Common myeloid progenitor, CD34-positive (primary cell): ENCODE data around the gene TPX2.

Source experiments
- CTCF ChIA-PET: fragments of 350-600 bp; sonication (Branson Sonifier 250); formaldehyde crosslinking; loops from one replicate; lab custom pipeline; 2021; ENCODE audit warnings: antibody characterized with exemption; lab: Charles Lee
- POLR2A ChIA-PET: fragments of 350-600 bp; sonication (Branson Sonifier 250); formaldehyde crosslinking; loops from one replicate; lab custom pipeline; 2021; ENCODE audit warnings: antibody characterized with exemption; lab: Charles Lee
- DNase-seq, 3 donors: peaks; one replicate each; pipeline versions ENCODE4 v3.0.0 to v3.0.0-alpha.2; 2013
- H3K27ac ChIP-seq, 2 experiments: 1 replicate in 1 of 2; 2 replicates in 1 of 2; pipeline ENCODE4 v1.7.0; 2013; ENCODE audit warnings: inconsistent platforms in 2 of 2, low read length in 2 of 2, mild to moderate bottlenecking in 2 of 2, low read depth in 1 of 2, moderate library complexity in 1 of 2; ENCODE audit not compliant: severe bottlenecking in 2 of 2, insufficient read depth in 1 of 2, poor library complexity in 1 of 2
- H3K27me3 ChIP-seq, 5 experiments: replicated peaks in 2 of 5; 1 replicate in 3 of 5; 2 replicates in 2 of 5; pipeline versions ENCODE4 v1.6.1 to v1.7.0; 2013; ENCODE audit warnings: low read length in 4 of 5, mild to moderate bottlenecking in 2 of 5, moderate library complexity in 2 of 5, inconsistent platforms in 1 of 5; ENCODE audit not compliant: insufficient read depth in 5 of 5, control insufficient read depth in 4 of 5
- H3K36me3 ChIP-seq, 4 experiments: 1 replicate in 2 of 4; 2 replicates in 2 of 4; pipeline versions ENCODE4 v1.6.1 to v1.7.0; 2013; ENCODE audit warnings: low read length in 3 of 4, control low read depth in 1 of 4, mild to moderate bottlenecking in 1 of 4; ENCODE audit not compliant: control insufficient read depth in 4 of 4, insufficient read depth in 4 of 4
- H3K4me1 ChIP-seq, 4 experiments: 1 replicate in 3 of 4; 2 replicates in 1 of 4; pipeline versions ENCODE4 v1.6.1 to v1.7.1; 2013; ENCODE audit warnings: low read length in 3 of 4, mild to moderate bottlenecking in 3 of 4, control low read depth in 1 of 4, inconsistent platforms in 1 of 4, moderate library complexity in 1 of 4; ENCODE audit not compliant: control insufficient read depth in 4 of 4, insufficient read depth in 4 of 4; ENCODE audit errors: control extremely low read depth in 1 of 4
- H3K4me3 ChIP-seq, 7 experiments: 1 replicate in 4 of 7; 2 replicates in 3 of 7; pipeline versions ENCODE4 v1.5.1 to v1.7.0; 2013; ENCODE audit warnings: mild to moderate bottlenecking in 7 of 7, low read length in 6 of 7, moderate library complexity in 6 of 7, inconsistent platforms in 2 of 7, low read depth in 2 of 7, control low read depth in 1 of 7; ENCODE audit not compliant: insufficient read depth in 4 of 7, control insufficient read depth in 1 of 7; ENCODE audit errors: extremely low read depth in 1 of 7
- H3K9me3 ChIP-seq, 5 experiments: 1 replicate in 4 of 5; 2 replicates in 1 of 5; pipeline versions ENCODE4 v1.6.1 to v1.7.1; 2013; ENCODE audit warnings: low read length in 4 of 5, mild to moderate bottlenecking in 2 of 5, inconsistent platforms in 1 of 5, low read depth in 1 of 5, moderate library complexity in 1 of 5; ENCODE audit not compliant: control insufficient read depth in 4 of 5, insufficient read depth in 2 of 5; ENCODE audit errors: control extremely low read depth in 1 of 5
- WGBS: methylation state at CpG from one replicate; pipeline ENCODE4 v1.1.5; 2013; ENCODE audit not compliant: insufficient coverage; 5-methylcytosine and 5-hydroxymethylcytosine counted together

The TPX2 gene

GRCh38 chr20:31707258-31707615 lies 31.9 kb upstream of the TPX2 start:
- ChIA-PET POLR2A (no interaction called here), CTCF (interaction anchor here (1.1 to 2.2 kb wide), 6 partner anchors 8 to 45 kb away, joined by 3 to 10 read pairs (median 4); partner anchors contain the start of gene BCL2L1)
- H3K4me1 ChIP-seq: peaks cover 6 to 26% (median 14%) of the 10 kb centered on the region in 4 experiments
- WGBS: 91% methylated on average over 5 of the region's 5 CpGs
- no peaks in the 10 kb centered on the region for H3K9me3 ChIP-seq
- H3K27ac ChIP-seq: peak overlapping the region in 1 of 2 experiments; percentile 12
- no peak overlapping the region for H3K4me3 ChIP-seq
- no peak for DNase-seq
- H3K27me3 ChIP-seq: no peaks in the 10 kb centered on the region
- peaks cover 9 to 63% (median 20%) of the 10 kb centered on the region in 4 experiments for H3K36me3 ChIP-seq

GRCh38 chr20:31707994-31708735 lies 30.9 kb upstream of the TPX2 start:
- no peaks in the 10 kb centered on the region for H3K27me3 ChIP-seq

GRCh38 chr20:31708736-31709534 lies 30.2 kb upstream of the TPX2 start:
- Histone ChIP-seq H3K27ac (peak overlapping the region in 1 of 2 experiments; percentile 29), H3K4me3 (no peak overlapping the region), H3K27me3 (no peaks in the 10 kb centered on the region), H3K4me1 (peaks cover 6 to 26% (median 16%) of the 10 kb centered on the region in 4 experiments), H3K36me3 (peaks cover 15 to 80% (median 30%) of the 10 kb centered on the region in 4 experiments), H3K9me3 (no peaks in the 10 kb centered on the region)
- DNase-seq: peak in 1 of 3 donors; percentile 28
- ChIA-PET POLR2A (interaction anchor here (0.6 kb wide), 1 partner anchor 98 kb away, joined by 3 read pairs; no protein-coding TSS in a partner anchor), CTCF (interaction anchor here (1.0 to 2.2 kb wide), 5 partner anchors 10 to 61 kb away, joined by 3 to 9 read pairs (median 6); partner anchors contain the start of gene BCL2L1)
- WGBS: 100% methylated on average over 3 of the region's 11 CpGs

More at GRCh38 chr20:31707994-31708735, 30.9 kb upstream of the TPX2 start:
- no peak overlapping the region for H3K4me3 ChIP-seq
- ChIA-PET CTCF (interaction anchor here (1.0 to 2.2 kb wide), 5 partner anchors 9 to 60 kb away, joined by 3 to 9 read pairs (median 6); partner anchors contain the start of gene BCL2L1), POLR2A (interaction anchor here (0.6 kb wide), 1 partner anchor 97 kb away, joined by 3 read pairs; no protein-coding TSS in a partner anchor)
- 60% methylated on average over 2 of the region's 2 CpGs for WGBS
- DNase-seq: peak in 2 of 3 donors; percentile 36 to 38
- H3K36me3 ChIP-seq: peaks cover 13 to 72% (median 27%) of the 10 kb centered on the region in 4 experiments
- no peaks in the 10 kb centered on the region for H3K9me3 ChIP-seq
- peaks cover 6 to 26% (median 15%) of the 10 kb centered on the region in 4 experiments for H3K4me1 ChIP-seq
- H3K27ac ChIP-seq: peak overlapping the region in 1 of 2 experiments; percentile 29

GRCh38 chr20:31709939-31710338 lies 29.2 kb upstream of the TPX2 start:
- no peak for DNase-seq
- Histone ChIP-seq H3K4me1 (peaks cover 6 to 26% (median 16%) of the 10 kb centered on the region in 4 experiments), H3K9me3 (no peaks in the 10 kb centered on the region), H3K27ac (no peak overlapping the region), H3K4me3 (no peak overlapping the region), H3K36me3 (peaks cover 15 to 84% (median 32%) of the 10 kb centered on the region in 4 experiments), H3K27me3 (no peaks in the 10 kb centered on the region)
- ChIA-PET CTCF (interaction anchor here (0.9 to 1.9 kb wide), 4 partner anchors 9 to 16 kb away, joined by 3 to 8 read pairs (median 6); partner anchors contain the start of gene BCL2L1), POLR2A (no interaction called here)
- WGBS: 98% methylated on average over 5 of the region's 5 CpGs

GRCh38 chr20:31710423-31711108 lies 28.5 kb upstream of the TPX2 start:
- Histone ChIP-seq H3K9me3 (no peaks in the 10 kb centered on the region), H3K4me1 (peaks cover 6 to 25% (median 16%) of the 10 kb centered on the region in 4 experiments), H3K27me3 (no peaks in the 10 kb centered on the region), H3K36me3 (peaks cover 15 to 88% (median 34%) of the 10 kb centered on the region in 4 experiments), H3K27ac (no peak overlapping the region), H3K4me3 (no peak overlapping the region)
- 100% methylated on average over 5 of the region's 5 CpGs for WGBS
- DNase-seq: no peak
- ChIA-PET CTCF (interaction anchor here (0.7 to 6.1 kb wide), 6 partner anchors 9 to 145 kb away, joined by 3 to 21 read pairs (median 5); no protein-coding TSS in a partner anchor), POLR2A (no interaction called here)
